ENCODE measurements around the gene CABLES1.

The CABLES1 gene

GRCh38 chr18:23178661-23179081, 43.4 kb downstream of the CABLES1 start:
- Mint-ChIP-seq H3K27me3 (ENCODE audit: low read depth) (no peaks in the 10 kb centered on the region), H3K27ac (no peak overlapping the region), H3K36me3 (ENCODE audit: low read depth) (no peaks in the 10 kb centered on the region), H3K4me1 (ENCODE audit: low read depth) (peaks cover 7% of the 10 kb centered on the region), H3K9me3 (no peaks in the 10 kb centered on the region), H3K4me3 (no peak overlapping the region)

GRCh38 chr18:23179416-23179815, 44.1 kb downstream of the CABLES1 start:
- Mint-ChIP-seq H3K9me3 (no peaks in the 10 kb centered on the region), H3K36me3 (ENCODE audit: low read depth) (no peaks in the 10 kb centered on the region), H3K4me1 (ENCODE audit: low read depth) (peaks cover 7% of the 10 kb centered on the region), H3K27ac (no peak overlapping the region), H3K27me3 (ENCODE audit: low read depth) (no peaks in the 10 kb centered on the region), H3K4me3 (no peak overlapping the region)

- Mint-ChIP-seq H3K27me3 (ENCODE audit: low read depth) (no peaks in the 10 kb centered on the region), H3K9me3 (no peaks in the 10 kb centered on the region), H3K36me3 (ENCODE audit: low read depth) (no peaks in the 10 kb centered on the region), H3K4me1 (ENCODE audit: low read depth) (peaks cover 7% of the 10 kb centered on the region), H3K4me3 (no peak overlapping the region), H3K27ac (no peak overlapping the region)
Measured at GRCh38 chr18:23181547-23181946, 46.3 kb downstream of the CABLES1 start.

GRCh38 chr18:23182606-23183005, 47.3 kb downstream of the CABLES1 start:
- Mint-ChIP-seq H3K27ac (no peak overlapping the region), H3K27me3 (ENCODE audit: low read depth) (no peaks in the 10 kb centered on the region), H3K4me1 (ENCODE audit: low read depth) (peaks cover 7% of the 10 kb centered on the region)

GRCh38 chr18:23183411-23184150, 48.3 kb downstream of the CABLES1 start:
- no peaks in the 10 kb centered on the region for H3K36me3 Mint-ChIP-seq (ENCODE audit: low read depth)
- no peaks in the 10 kb centered on the region for H3K9me3 Mint-ChIP-seq
- no peak overlapping the region for H3K27ac Mint-ChIP-seq
- H3K4me1 Mint-ChIP-seq (ENCODE audit: low read depth), result peaks cover 7% of the 10 kb centered on the region
- H3K27me3 Mint-ChIP-seq (ENCODE audit: low read depth), result no peaks in the 10 kb centered on the region
- no peak overlapping the region for H3K4me3 Mint-ChIP-seq

More at GRCh38 chr18:23182606-23183005, 47.3 kb downstream of the CABLES1 start:
- Mint-ChIP-seq H3K4me3 (no peak overlapping the region), H3K36me3 (ENCODE audit: low read depth) (no peaks in the 10 kb centered on the region), H3K9me3 (no peaks in the 10 kb centered on the region)

- no peaks in the 10 kb centered on the region for H3K9me3 Mint-ChIP-seq
- no peaks in the 10 kb centered on the region for H3K36me3 Mint-ChIP-seq (ENCODE audit: low read depth)
- H3K4me1 Mint-ChIP-seq (ENCODE audit: low read depth), result peaks cover 3% of the 10 kb centered on the region
- no peak overlapping the region for H3K4me3 Mint-ChIP-seq
- H3K27me3 Mint-ChIP-seq (ENCODE audit: low read depth), result no peaks in the 10 kb centered on the region
- no peak overlapping the region for H3K27ac Mint-ChIP-seq
Measured at GRCh38 chr18:23186781-23187180, 51.5 kb downstream of the CABLES1 start.

GRCh38 chr18:23188068-23188760, 52.9 kb downstream of the CABLES1 start:
- Mint-ChIP-seq H3K9me3 (no peaks in the 10 kb centered on the region), H3K27ac (no peak overlapping the region), H3K4me3 (no peak overlapping the region), H3K36me3 (ENCODE audit: low read depth) (no peaks in the 10 kb centered on the region), H3K27me3 (ENCODE audit: low read depth) (no peaks in the 10 kb centered on the region), H3K4me1 (ENCODE audit: low read depth) (peaks cover 7% of the 10 kb centered on the region)

- Mint-ChIP-seq H3K4me3 (no peak overlapping the region), H3K27ac (no peak overlapping the region), H3K9me3 (no peaks in the 10 kb centered on the region), H3K4me1 (ENCODE audit: low read depth) (peaks cover 7% of the 10 kb centered on the region), H3K36me3 (ENCODE audit: low read depth) (no peaks in the 10 kb centered on the region), H3K27me3 (ENCODE audit: low read depth) (no peaks in the 10 kb centered on the region)
Measured at GRCh38 chr18:23189099-23189498, 53.8 kb downstream of the CABLES1 start.

- H3K4me3 Mint-ChIP-seq, result no peak overlapping the region
- H3K27ac Mint-ChIP-seq, result no peak overlapping the region
- peaks cover 9% of the 10 kb centered on the region for H3K4me1 Mint-ChIP-seq (ENCODE audit: low read depth)
- H3K27me3 Mint-ChIP-seq (ENCODE audit: low read depth), result no peaks in the 10 kb centered on the region
- H3K9me3 Mint-ChIP-seq, result no peaks in the 10 kb centered on the region
- H3K36me3 Mint-ChIP-seq (ENCODE audit: low read depth), result no peaks in the 10 kb centered on the region
Measured at GRCh38 chr18:23189768-23190661, 54.7 kb downstream of the CABLES1 start.

GRCh38 chr18:23191232-23191631, 55.9 kb downstream of the CABLES1 start:
- Mint-ChIP-seq H3K27ac (no peak overlapping the region), H3K36me3 (ENCODE audit: low read depth) (no peaks in the 10 kb centered on the region), H3K4me3 (no peak overlapping the region), H3K27me3 (ENCODE audit: low read depth) (no peaks in the 10 kb centered on the region), H3K9me3 (no peaks in the 10 kb centered on the region), H3K4me1 (ENCODE audit: low read depth) (peaks cover 9% of the 10 kb centered on the region)

- Mint-ChIP-seq H3K27me3 (ENCODE audit: low read depth) (no peaks in the 10 kb centered on the region), H3K36me3 (ENCODE audit: low read depth) (no peaks in the 10 kb centered on the region), H3K9me3 (no peaks in the 10 kb centered on the region), H3K27ac (no peak overlapping the region), H3K4me1 (ENCODE audit: low read depth) (peaks cover 9% of the 10 kb centered on the region), H3K4me3 (no peak overlapping the region)
Measured at GRCh38 chr18:23193742-23194141, 58.5 kb downstream of the CABLES1 start.

- Mint-ChIP-seq H3K9me3 (no peaks in the 10 kb centered on the region), H3K36me3 (ENCODE audit: low read depth) (no peaks in the 10 kb centered on the region), H3K4me3 (no peak overlapping the region), H3K4me1 (ENCODE audit: low read depth) (peaks cover 9% of the 10 kb centered on the region), H3K27ac (no peak overlapping the region), H3K27me3 (ENCODE audit: low read depth) (no peaks in the 10 kb centered on the region)
Measured at GRCh38 chr18:23194155-23194996, 59.1 kb downstream of the CABLES1 start.

GRCh38 chr18:23194997-23195957, 60.0 kb downstream of the CABLES1 start:
- H3K9me3 Mint-ChIP-seq, result no peaks in the 10 kb centered on the region
- H3K36me3 Mint-ChIP-seq (ENCODE audit: low read depth), result no peaks in the 10 kb centered on the region
- no peak overlapping the region for H3K27ac Mint-ChIP-seq
- no peak overlapping the region for H3K4me3 Mint-ChIP-seq
- peaks cover 9% of the 10 kb centered on the region for H3K4me1 Mint-ChIP-seq (ENCODE audit: low read depth)
- no peaks in the 10 kb centered on the region for H3K27me3 Mint-ChIP-seq (ENCODE audit: low read depth)

All from T-helper 1 cell treated with Interleukin-12 subunit alpha and Interleukin-12 subunit beta and Interleukin-4 antibody, amounts not matched to agents 30 μg/mL and 1 μg/mL, for 36 hours (primary cell).